ENCODE results near the gene MN1.

MN1 gene

GRCh38 chr22:27740202-27740748 is 61.3 kb downstream of the MN1 start:
- TF ChIP-seq, protein P1, sequence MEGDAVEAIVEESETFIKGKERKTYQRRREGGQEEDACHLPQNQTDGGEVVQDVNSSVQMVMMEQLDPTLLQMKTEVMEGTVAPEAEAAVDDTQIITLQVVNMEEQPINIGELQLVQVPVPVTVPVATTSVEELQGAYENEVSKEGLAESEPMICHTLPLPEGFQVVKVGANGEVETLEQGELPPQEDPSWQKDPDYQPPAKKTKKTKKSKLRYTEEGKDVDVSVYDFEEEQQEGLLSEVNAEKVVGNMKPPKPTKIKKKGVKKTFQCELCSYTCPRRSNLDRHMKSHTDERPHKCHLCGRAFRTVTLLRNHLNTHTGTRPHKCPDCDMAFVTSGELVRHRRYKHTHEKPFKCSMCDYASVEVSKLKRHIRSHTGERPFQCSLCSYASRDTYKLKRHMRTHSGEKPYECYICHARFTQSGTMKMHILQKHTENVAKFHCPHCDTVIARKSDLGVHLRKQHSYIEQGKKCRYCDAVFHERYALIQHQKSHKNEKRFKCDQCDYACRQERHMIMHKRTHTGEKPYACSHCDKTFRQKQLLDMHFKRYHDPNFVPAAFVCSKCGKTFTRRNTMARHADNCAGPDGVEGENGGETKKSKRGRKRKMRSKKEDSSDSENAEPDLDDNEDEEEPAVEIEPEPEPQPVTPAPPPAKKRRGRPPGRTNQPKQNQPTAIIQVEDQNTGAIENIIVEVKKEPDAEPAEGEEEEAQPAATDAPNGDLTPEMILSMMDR (conservative IDR thresholded peaks at IDR 0.05) = no peak
- no peak overlapping the region for H3K27ac ChIP-seq

- TF ChIP-seq, protein P1 (conservative IDR thresholded peaks at IDR 0.05) = no peak
- no peak overlapping the region for H3K27ac ChIP-seq
Measured at GRCh38 chr22:27737521-27737920, 64.0 kb downstream of the MN1 start.

GRCh38 chr22:27734066-27734465 is 67.5 kb downstream of the MN1 start:
- no peak overlapping the region for H3K27ac ChIP-seq
- TF ChIP-seq, protein P1 (conservative IDR thresholded peaks at IDR 0.05) = no peak

DNA sequence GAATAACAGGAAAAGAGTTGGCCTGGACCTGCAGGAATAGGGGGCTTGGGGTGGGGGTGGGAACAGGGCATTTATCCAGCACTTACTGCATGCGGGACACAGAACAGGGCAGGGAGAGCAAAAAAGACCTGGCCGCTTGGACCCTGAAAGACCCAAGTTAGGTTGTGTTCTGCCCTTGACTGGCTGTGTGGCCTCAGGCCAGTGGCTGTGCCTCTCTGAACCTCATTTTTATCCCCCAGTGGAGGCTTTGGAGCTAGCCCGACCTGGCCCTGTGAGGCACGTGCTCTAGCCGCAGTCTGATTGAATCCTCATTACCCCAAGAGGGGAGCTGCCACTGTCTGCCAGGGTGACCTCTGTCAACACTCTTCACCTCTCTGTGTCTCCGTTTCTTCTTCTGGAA is 68.7 kb downstream of the MN1 start:
- no peak overlapping the region for H3K27ac ChIP-seq
- TF ChIP-seq, protein P1 (conservative IDR thresholded peaks at IDR 0.05) = no peak

DNA sequence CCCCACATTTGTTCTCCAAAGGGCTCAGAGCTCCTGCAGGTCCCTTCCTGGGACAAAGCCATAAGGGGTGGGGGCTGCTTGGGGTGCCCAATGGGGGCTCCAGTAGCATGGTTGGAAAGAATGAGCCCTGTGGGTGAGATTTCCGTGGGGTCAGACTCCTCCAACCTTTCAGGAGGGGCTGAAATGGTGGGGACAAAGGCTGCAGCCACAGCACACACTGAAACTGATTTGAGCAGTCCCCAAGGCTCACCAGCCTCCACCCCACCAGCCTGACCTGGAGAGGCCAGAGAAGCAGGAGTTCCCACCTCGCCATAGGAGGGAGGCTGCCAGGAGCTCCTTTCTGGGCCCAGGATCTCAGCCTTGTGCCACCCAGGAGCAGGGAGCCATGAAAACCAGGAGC is 69.2 kb downstream of the MN1 start:
- TF ChIP-seq, protein P1 (conservative IDR thresholded peaks at IDR 0.05) = no peak

GRCh38 chr22:27731621-27732020 is 69.9 kb downstream of the MN1 start:
- no peak overlapping the region for H3K27ac ChIP-seq
- TF ChIP-seq, protein P1 (conservative IDR thresholded peaks at IDR 0.05) = no peak

More for the DNA sequence above, 69.2 kb downstream of the MN1 start:
- H3K27ac ChIP-seq = no peak overlapping the region

GRCh38 chr22:27730641-27731433 is 70.7 kb downstream of the MN1 start:
- TF ChIP-seq, protein P1 (conservative IDR thresholded peaks at IDR 0.05) = no peak
- no peak overlapping the region for H3K27ac ChIP-seq

Data from VCaP (cell line).